Neural cell (in vitro differentiated cells): ENCODE measurements around the gene USP13. TPM values are rescaled to one million over a fixed set of nuclear protein-coding genes. Genes with fewer than 3 reads are reported as not detected.

ENCODE experiments used
- H2AFZ ChIP-seq: fragments of 200-600, 300-800 bp; sonication (generic), shearing (Covaris generic); 2 replicates; pipeline ENCODE4 v1.6.0; 2014; ENCODE audit warnings: low read depth, mild to moderate bottlenecking, antibody characterized with exemption, low read length, moderate library complexity
- H3F3A ChIP-seq: fragments of 200-600 bp; shearing (Covaris generic); 2 replicates; pipeline ENCODE4 v1.6.1; 2016; ENCODE audit warnings: mild to moderate bottlenecking, moderate library complexity, mixed read lengths, antibody characterized with exemption, low read length; ENCODE audit not compliant: insufficient read depth, poor library complexity, severe bottlenecking
- H3K27ac ChIP-seq: fragments of 200-600, 300-800 bp; sonication (generic), shearing (Covaris generic); 2 replicates; pipeline ENCODE4 v1.5.1; 2014; ENCODE audit warnings: mild to moderate bottlenecking, low read length, moderate library complexity
- H3K27me3 ChIP-seq: fragments of 300-800, 200-600 bp; sonication (generic), shearing (Covaris generic); 2 replicates; pipeline ENCODE4 v1.6.0; 2014; ENCODE audit warnings: mild to moderate bottlenecking, low read depth, low read length, moderate library complexity; ENCODE audit not compliant: insufficient read depth
- H3K36me3 ChIP-seq: fragments of 300-800, 200-600 bp; sonication (generic), shearing (Covaris generic); 2 replicates; pipeline ENCODE4 v1.5.1; 2014; ENCODE audit warnings: mild to moderate bottlenecking, antibody characterized with exemption, low read length, moderate library complexity; ENCODE audit not compliant: insufficient read depth
- H3K4me2 ChIP-seq: fragments of 300-800, 200-600 bp; sonication (generic), shearing (Covaris generic); 2 replicates; pipeline ENCODE4 v1.6.0; 2014; ENCODE audit warnings: mild to moderate bottlenecking, low read length
- H3K4me3 ChIP-seq: fragments of 300-800, 200-600 bp; sonication (generic), shearing (Covaris generic); 2 replicates; pipeline ENCODE4 v1.5.1; 2014; ENCODE audit warnings: mild to moderate bottlenecking, low read length, moderate library complexity
- H3K79me2 ChIP-seq: fragments of 200-600 bp; shearing (Covaris generic); replicated peaks from 2 replicates; pipeline ENCODE4 v1.6.0; 2014; ENCODE audit warnings: mild to moderate bottlenecking, low read length, moderate library complexity; ENCODE audit not compliant: insufficient read depth
- H3K9ac ChIP-seq: fragments of 300-800, 200-600 bp; sonication (generic), shearing (Covaris generic); 2 replicates; pipeline ENCODE4 v1.6.1; 2016; ENCODE audit warnings: mild to moderate bottlenecking, low read length, mixed read lengths
- H3K9me2 ChIP-seq: fragments of 200-600 bp; shearing (Covaris generic); 2 replicates; pipeline ENCODE4 v1.6.1; 2016; ENCODE audit warnings: mild to moderate bottlenecking, low read length, mixed read lengths; ENCODE audit not compliant: insufficient read depth
- H3K9me3 ChIP-seq: fragments of 200-600, 300-800 bp; sonication (generic), shearing (Covaris generic); 2 replicates; pipeline ENCODE4 v1.6.1; 2016; ENCODE audit warnings: mild to moderate bottlenecking, mixed run types, low read length, moderate library complexity, mixed read lengths
- H4K20me1 ChIP-seq: fragments of 200-600 bp; shearing (Covaris generic); 2 replicates; pipeline ENCODE4 v1.6.1; 2016; ENCODE audit warnings: mild to moderate bottlenecking, mixed run types; ENCODE audit not compliant: insufficient read depth
- EP300 ChIP-seq: fragments of 450-650 bp; conservative IDR thresholded peaks from 2 replicates; pipeline ENCODE4 v1.6.1; 2014; ENCODE audit warnings: antibody characterized with exemption, mild to moderate bottlenecking, moderate library complexity; ENCODE audit not compliant: poor library complexity, severe bottlenecking
- EZH2 ChIP-seq: fragments of 200-600, 300-800 bp; shearing (Covaris generic), sonication (generic); IDR thresholded peaks from 2 replicates; pipeline ENCODE4 v1.6.1; 2014; ENCODE audit warnings: antibody characterized with exemption, low read length, borderline replicate concordance, mild to moderate bottlenecking; ENCODE audit not compliant: insufficient read depth, poor library complexity, severe bottlenecking
- MXI1 ChIP-seq: fragments of 450-650 bp; conservative IDR thresholded peaks from 2 replicates; pipeline ENCODE4 v1.6.1; 2014; ENCODE audit warnings: antibody characterized with exemption, mild to moderate bottlenecking; ENCODE audit not compliant: poor library complexity, severe bottlenecking
- POLR2AphosphoS5 ChIP-seq: IDR thresholded peaks from 2 replicates; pipeline ENCODE4 v1.6.1; 2012
- RAD21 ChIP-seq: fragments of 450-650 bp; conservative IDR thresholded peaks from 2 replicates; pipeline ENCODE4 v1.6.1; 2014; ENCODE audit warnings: antibody characterized with exemption, mild to moderate bottlenecking, moderate library complexity
- SMC3 ChIP-seq: fragments of 450-650 bp; conservative IDR thresholded peaks from 2 replicates; pipeline ENCODE4 v1.6.1; 2014; ENCODE audit warnings: antibody characterized with exemption, mild to moderate bottlenecking, moderate library complexity; ENCODE audit not compliant: poor library complexity
- TAF1 ChIP-seq: IDR thresholded peaks from 2 replicates; pipeline ENCODE4 v1.6.1; 2012; ENCODE audit warnings: low read depth
- polyA plus RNA-seq: library from polyadenylated mRNA; depleted of rRNA; stranded (reverse); fragments of >200 nt; gene quantifications from 2 replicates; pipeline ENCODE4 v1.2.3, GENCODE V29; 2014
- small RNA-seq, 3 experiments: library from RNA; depleted of rRNA; stranded (forward); fragments of <200 nt; gene quantifications; one replicate each; pipeline ENCODE3, GENCODE V24; 2012
- TF ChIP-seq, protein P1 (sequence below): IDR thresholded peaks from 2 replicates; pipeline ENCODE4 v1.6.1; 2012; ENCODE audit warnings: borderline replicate concordance
- TF ChIP-seq, protein P2 (sequence below): fragments of 450-650 bp; IDR thresholded peaks from 2 replicates; pipeline ENCODE4 v1.5.1; 2014; ENCODE audit warnings: antibody characterized with exemption, mild to moderate bottlenecking, moderate library complexity; ENCODE audit not compliant: poor library complexity, severe bottlenecking

USP13 gene
- polyA plus RNA-seq, 1 donor from 2014 or later = 3.8 TPM

DNA sequence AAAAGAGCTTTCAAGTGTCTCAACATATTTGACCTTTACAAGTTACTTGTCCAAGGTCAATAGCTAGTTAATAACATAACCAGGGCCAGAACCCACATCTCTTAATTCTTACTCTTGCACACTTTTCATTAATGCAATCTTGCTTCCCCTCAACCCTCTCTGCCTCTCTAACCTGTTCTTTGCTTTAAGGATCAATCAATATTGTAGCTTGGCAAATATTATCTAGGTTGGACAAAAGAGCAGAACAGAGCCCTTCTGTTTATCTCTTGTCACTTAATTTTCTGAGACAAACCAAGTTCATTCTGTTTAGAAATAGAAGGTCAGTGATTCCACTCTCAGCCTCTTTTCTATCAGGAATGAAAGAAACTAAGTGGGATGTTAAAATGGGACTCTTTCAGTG is 180.5 kb downstream of the USP13 start:
- H3K4me2 ChIP-seq = no peak overlapping the region
- no peaks in the 10 kb centered on the region for H3K79me2 ChIP-seq
- H3K4me3 ChIP-seq = no peak overlapping the region
- H3K27ac ChIP-seq = no peak overlapping the region
- H3F3A ChIP-seq = no peaks in the 10 kb centered on the region
- no peaks in the 10 kb centered on the region for H4K20me1 ChIP-seq
- TF ChIP-seq SMC3 (no peak), TAF1 (no peak), EP300 (no peak), RAD21 (no peak), MXI1 (no peak)
- TF ChIP-seq, protein P1, sequence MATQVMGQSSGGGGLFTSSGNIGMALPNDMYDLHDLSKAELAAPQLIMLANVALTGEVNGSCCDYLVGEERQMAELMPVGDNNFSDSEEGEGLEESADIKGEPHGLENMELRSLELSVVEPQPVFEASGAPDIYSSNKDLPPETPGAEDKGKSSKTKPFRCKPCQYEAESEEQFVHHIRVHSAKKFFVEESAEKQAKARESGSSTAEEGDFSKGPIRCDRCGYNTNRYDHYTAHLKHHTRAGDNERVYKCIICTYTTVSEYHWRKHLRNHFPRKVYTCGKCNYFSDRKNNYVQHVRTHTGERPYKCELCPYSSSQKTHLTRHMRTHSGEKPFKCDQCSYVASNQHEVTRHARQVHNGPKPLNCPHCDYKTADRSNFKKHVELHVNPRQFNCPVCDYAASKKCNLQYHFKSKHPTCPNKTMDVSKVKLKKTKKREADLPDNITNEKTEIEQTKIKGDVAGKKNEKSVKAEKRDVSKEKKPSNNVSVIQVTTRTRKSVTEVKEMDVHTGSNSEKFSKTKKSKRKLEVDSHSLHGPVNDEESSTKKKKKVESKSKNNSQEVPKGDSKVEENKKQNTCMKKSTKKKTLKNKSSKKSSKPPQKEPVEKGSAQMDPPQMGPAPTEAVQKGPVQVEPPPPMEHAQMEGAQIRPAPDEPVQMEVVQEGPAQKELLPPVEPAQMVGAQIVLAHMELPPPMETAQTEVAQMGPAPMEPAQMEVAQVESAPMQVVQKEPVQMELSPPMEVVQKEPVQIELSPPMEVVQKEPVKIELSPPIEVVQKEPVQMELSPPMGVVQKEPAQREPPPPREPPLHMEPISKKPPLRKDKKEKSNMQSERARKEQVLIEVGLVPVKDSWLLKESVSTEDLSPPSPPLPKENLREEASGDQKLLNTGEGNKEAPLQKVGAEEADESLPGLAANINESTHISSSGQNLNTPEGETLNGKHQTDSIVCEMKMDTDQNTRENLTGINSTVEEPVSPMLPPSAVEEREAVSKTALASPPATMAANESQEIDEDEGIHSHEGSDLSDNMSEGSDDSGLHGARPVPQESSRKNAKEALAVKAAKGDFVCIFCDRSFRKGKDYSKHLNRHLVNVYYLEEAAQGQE = no peak
- H2AFZ ChIP-seq = no peak overlapping the region
- no peaks in the 10 kb centered on the region for H3K36me3 ChIP-seq
- no peaks in the 10 kb centered on the region for H3K9me2 ChIP-seq
- H3K27me3 ChIP-seq = no peaks in the 10 kb centered on the region
- H3K9ac ChIP-seq = no peak overlapping the region
- no peaks in the 10 kb centered on the region for H3K9me3 ChIP-seq

DNA sequence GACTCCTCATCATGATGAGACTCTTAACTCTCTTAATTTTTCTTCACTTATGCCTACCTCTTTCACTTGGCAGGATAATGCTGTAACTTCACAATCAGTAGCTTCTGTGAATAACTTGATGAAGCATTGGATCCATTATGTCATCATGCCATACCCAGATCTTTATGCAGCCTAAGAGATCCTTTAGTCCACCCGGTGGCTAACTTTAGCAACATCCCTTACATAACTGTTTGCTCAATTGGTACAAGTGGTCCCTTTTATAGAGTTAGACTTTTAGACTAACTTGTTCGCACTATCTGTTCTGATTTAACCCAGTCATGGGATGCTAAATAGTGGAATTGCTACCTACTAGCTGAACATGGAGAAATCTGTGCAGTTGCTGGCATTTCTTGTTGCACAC is 184.5 kb downstream of the USP13 start:
- Histone ChIP-seq H3K79me2 (no peaks in the 10 kb centered on the region), H2AFZ (no peak overlapping the region), H3K4me2 (no peak overlapping the region), H3K9ac (no peak overlapping the region), H3K9me3 (no peaks in the 10 kb centered on the region), H3K9me2 (no peaks in the 10 kb centered on the region), H3K27me3 (no peaks in the 10 kb centered on the region), H3K4me3 (no peak overlapping the region), H3F3A (no peaks in the 10 kb centered on the region), H3K36me3 (no peaks in the 10 kb centered on the region), H4K20me1 (no peaks in the 10 kb centered on the region), H3K27ac (no peak overlapping the region)
- TF ChIP-seq, protein P1 = no peak
- no peak for TF ChIP-seq EP300
- TF ChIP-seq, protein P2, sequence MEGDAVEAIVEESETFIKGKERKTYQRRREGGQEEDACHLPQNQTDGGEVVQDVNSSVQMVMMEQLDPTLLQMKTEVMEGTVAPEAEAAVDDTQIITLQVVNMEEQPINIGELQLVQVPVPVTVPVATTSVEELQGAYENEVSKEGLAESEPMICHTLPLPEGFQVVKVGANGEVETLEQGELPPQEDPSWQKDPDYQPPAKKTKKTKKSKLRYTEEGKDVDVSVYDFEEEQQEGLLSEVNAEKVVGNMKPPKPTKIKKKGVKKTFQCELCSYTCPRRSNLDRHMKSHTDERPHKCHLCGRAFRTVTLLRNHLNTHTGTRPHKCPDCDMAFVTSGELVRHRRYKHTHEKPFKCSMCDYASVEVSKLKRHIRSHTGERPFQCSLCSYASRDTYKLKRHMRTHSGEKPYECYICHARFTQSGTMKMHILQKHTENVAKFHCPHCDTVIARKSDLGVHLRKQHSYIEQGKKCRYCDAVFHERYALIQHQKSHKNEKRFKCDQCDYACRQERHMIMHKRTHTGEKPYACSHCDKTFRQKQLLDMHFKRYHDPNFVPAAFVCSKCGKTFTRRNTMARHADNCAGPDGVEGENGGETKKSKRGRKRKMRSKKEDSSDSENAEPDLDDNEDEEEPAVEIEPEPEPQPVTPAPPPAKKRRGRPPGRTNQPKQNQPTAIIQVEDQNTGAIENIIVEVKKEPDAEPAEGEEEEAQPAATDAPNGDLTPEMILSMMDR = no peak
- no peak for TF ChIP-seq MXI1
- no peak for TF ChIP-seq TAF1
- no peak for TF ChIP-seq RAD21
- TF ChIP-seq SMC3 = no peak
- TF ChIP-seq POLR2AphosphoS5 = no peak
- no peak for TF ChIP-seq EZH2

Small RNA genes within 50 kb of the gene (small RNA-seq; reads per million reads assigned to genes)
- 0 reads per million in 3 experiments for gene RF01210

Other genes starting within 250 kb of the USP13 start
- 38.7 and 42.8 TPM in 2 replicates for gene GNB4, start 201.6 kb upstream of the USP13 start, polyA plus RNA-seq
- gene ACTL6A, start 90.1 kb upstream of the USP13 start, polyA plus RNA-seq = 120 and 137 TPM in 2 replicates
- 80.6 and 91.1 TPM in 2 replicates for gene MRPL47, start 48.4 kb upstream of the USP13 start, polyA plus RNA-seq
- gene NDUFB5, start 48.2 kb upstream of the USP13 start, polyA plus RNA-seq = 272 and 275 TPM in 2 replicates